Measurements from ENCODE around the gene KCTD17. TPM values are rescaled to one million over a fixed set of nuclear protein-coding genes. Genes with fewer than 3 reads are reported as not detected.

Gene KCTD17
- total RNA-seq, 1 donor from 2014 or later = 63.2 TPM

DNA sequence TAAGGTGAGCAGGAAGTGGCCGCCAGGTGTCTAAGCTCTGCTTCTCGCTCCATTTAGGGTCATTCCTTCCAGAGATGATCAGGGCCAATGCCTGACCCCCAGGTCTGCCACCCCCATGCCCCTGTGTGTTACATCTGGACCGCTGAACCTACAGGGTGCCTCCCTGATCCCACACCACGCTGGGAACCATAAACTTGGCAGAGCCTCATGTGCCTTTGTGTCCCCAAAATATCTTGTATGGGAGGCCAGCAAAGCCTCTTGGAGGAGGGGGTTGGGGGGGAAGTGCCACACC, 36.0 kb upstream of the KCTD17 start:
- Mint-ChIP-seq H3K27ac (no peak overlapping the region), H3K9me3 (no peaks in the 10 kb centered on the region)

DNA sequence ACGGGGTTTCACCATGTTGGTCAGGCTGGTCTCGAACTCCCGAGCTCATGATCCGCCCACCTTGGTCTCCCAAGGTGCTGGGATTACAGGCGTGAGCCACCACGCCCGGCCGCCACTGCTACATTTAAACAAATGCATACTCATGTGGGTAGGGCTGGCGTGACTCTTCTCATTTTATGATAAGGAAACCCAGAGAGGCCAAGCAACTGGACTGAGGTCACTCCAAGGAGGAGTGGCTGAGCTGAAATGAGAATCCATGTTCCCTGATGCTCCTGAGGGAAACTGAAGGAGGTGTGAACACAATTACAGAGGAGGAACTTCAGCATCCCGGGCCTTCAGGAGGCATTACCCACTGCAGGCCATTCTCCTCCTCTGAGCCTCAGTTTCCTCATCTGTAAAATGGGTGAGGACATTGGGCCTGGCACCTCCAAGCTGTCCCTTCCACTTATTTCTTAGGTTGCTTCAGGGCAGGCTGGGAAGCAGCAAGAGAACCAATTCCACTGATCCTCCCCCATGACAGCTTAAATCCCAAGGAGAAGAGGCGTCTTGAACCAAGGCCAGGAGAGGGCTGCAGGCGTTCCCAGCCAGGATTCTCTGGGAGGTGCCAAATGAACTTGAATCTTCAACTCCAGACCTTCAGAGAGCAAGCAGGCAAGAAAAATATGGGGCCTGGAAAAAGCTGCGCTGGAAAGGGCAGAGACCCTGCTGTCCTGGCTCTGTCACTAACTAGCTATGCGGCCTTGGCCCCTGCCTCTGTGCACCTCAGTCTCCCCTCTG, 35.2 kb upstream of the KCTD17 start:
- Mint-ChIP-seq H3K4me1 (peaks cover 12% of the 10 kb centered on the region), H3K27ac (no peak overlapping the region), H3K27me3 (peaks cover 2% of the 10 kb centered on the region), H3K9me3 (no peaks in the 10 kb centered on the region), H3K4me3 (no peak overlapping the region), H3K36me3 (ENCODE audit: low read depth) (no peaks in the 10 kb centered on the region)
- intact Hi-C loops (cut with micrococcal nuclease) = no loop called here
- no peak for DNase-seq

More for the DNA sequence above, 36.0 kb upstream of the KCTD17 start:
- peaks cover 8% of the 10 kb centered on the region for H3K4me1 Mint-ChIP-seq
- intact Hi-C loops (cut with micrococcal nuclease) = no loop called here
- no peak overlapping the region for H3K4me3 Mint-ChIP-seq
- no peak for DNase-seq
- H3K27me3 Mint-ChIP-seq = peaks cover 2% of the 10 kb centered on the region
- H3K36me3 Mint-ChIP-seq (ENCODE audit: low read depth) = no peaks in the 10 kb centered on the region

DNA sequence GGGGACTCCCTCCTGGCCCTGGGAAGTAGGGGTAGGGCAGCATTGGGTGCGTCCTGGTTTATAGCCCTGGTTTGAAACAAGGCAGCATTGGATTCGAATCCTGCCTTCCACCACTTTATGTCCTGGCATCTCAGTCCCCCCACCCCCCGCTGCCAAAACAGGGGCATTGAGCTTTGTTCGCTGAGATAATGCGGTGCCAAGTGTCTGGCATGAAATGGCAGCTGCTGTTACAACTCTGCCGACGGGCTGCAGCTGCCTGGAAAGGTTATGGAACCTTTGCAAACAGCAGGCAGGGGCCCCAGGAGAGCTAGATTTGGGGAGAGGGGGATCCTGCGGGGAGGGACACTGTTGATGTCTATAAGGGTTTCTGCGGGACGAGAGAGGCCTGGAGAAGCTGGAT, 34.2 kb upstream of the KCTD17 start:
- intact Hi-C loops (cut with micrococcal nuclease) = no loop called here
- no peaks in the 10 kb centered on the region for H3K36me3 Mint-ChIP-seq (ENCODE audit: low read depth)
- H3K27me3 Mint-ChIP-seq = peaks cover 2% of the 10 kb centered on the region
- H3K27ac Mint-ChIP-seq = no peak overlapping the region
- peaks cover 16% of the 10 kb centered on the region for H3K4me1 Mint-ChIP-seq
- no peaks in the 10 kb centered on the region for H3K9me3 Mint-ChIP-seq
- no peak overlapping the region for H3K4me3 Mint-ChIP-seq
- no peak for DNase-seq

DNA sequence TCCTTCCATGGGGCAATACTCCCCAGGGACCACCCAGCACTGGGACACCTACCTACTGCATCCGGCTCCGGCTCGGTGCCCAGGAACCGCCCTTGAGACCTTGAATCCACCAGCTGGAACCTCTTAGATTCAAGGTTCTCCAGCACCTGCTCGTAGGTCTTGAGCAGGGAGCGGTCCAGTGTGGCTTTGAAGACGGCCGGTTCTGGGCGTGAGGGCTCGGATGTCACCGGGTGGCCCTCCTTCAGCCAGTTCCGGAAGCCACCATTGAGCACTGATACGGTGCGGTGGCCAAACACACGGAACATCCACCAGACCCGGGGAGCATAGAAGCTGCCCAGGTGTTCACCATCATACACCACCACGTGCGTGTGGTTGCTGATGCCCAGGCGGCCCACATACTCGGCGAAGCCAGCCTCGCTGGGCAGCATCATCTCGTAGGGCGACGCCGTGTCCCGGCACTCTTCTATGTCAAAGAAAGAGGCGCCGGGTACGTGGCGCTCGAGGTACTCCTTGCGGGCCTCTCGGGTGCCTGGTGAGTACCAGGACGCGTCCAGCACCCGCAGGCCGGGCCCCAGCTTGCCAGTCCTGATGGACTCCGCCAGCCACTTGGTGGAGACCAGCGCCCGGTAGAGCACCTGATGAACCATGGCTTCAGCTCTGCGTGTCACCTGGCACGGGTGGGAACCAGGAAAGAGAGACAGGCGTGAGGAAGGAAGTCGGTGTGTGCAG, 33.3 kb upstream of the KCTD17 start:
- Mint-ChIP-seq H3K4me1 (peaks cover 16% of the 10 kb centered on the region), H3K27ac (peak overlapping the region; percentile 72), H3K4me3 (peak overlapping the region; percentile 82), H3K9me3 (no peaks in the 10 kb centered on the region), H3K36me3 (ENCODE audit: low read depth) (no peaks in the 10 kb centered on the region), H3K27me3 (peaks cover 2% of the 10 kb centered on the region)
- no peak for DNase-seq
- intact Hi-C loops (cut with micrococcal nuclease) = no loop called here

DNA sequence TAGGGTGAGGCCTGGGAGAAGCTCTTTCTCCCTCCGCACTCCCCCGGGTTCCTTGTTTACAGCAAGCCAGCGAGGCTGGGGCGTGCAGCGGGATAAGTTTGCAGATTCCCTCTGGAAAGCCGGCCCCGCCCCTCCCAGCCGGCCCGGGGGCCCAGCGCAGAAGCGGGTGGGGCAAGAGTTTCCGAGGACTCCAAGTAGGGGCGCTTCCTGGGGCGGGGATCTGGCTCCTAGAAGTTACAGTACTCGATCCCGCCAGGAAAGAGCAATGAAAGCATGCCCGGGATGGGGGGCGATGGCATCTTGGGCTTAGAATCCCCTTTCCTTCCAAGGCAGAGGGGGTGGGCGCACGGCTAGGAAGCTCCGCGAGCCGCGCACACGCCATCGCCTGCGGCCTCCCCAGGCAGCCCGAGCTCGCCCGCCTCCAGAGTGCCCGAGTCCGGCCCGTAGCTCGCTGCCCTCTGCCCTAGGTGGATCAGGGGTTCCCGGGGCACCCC, 32.7 kb upstream of the KCTD17 start:
- Mint-ChIP-seq H3K4me3 (peak overlapping the region; percentile 82), H3K27ac (peak overlapping the region; percentile 72), H3K4me1 (peaks cover 16% of the 10 kb centered on the region), H3K9me3 (no peaks in the 10 kb centered on the region), H3K27me3 (peaks cover 2% of the 10 kb centered on the region), H3K36me3 (ENCODE audit: low read depth) (no peaks in the 10 kb centered on the region)
- DNase-seq = peak; percentile 60
- intact Hi-C loops (cut with micrococcal nuclease) = no loop called here

DNA sequence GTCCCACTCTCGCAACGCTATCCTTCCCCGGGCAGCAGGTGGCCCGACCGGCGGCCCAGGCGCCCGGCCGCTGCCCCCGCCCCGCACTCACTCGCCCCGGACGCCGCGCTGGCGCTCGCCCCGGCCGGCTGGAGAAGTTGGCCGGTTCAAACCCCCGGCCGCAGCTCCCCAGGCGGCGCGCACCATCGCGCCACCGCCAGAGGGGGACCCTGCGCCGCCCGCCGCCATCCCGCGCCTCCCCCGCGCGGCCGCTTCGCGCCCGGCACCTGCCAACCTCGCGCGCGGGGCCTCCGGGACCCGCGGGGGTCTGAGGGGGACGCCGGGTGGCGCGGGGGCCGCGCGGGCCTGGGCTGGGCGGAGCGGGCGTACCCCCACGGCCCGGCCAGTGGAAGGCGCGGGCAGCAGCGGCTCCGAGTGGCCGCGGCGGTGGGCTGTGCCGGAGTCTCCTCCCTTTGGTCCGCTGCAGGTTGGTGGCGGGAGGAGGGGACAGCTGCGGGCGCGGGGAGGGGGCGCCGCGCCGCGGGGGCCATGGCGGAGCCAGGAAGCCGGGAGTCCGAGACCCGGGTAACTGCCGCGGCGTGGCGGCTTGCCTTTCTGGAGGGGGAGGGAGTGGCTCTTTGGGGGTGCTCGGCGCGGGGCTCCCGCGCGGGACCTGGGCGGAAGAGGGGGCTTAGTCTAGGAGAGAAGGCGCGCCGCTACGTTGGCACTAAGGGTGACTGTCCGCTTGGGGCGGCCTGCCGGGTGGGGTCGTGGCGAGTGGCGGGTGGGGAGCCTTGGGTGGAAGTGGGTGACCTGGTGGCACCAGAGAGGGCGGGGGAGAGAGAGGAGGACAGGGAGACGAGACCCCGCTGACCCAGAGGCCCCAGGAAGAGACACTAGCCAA, 32.0 kb upstream of the KCTD17 start, which contains the start of the genes MPST and TST:
Gene MPST, plus strand, starts transcription at position 434 of the 883 bp plus-strand sequence. Its CDS starts 95 bp downstream, at position 529.
Gene TST, minus strand, starts transcription at position 139 of the 883 bp plus-strand sequence. CDS start 715 bp downstream, outside the sequence.
- intact Hi-C loops (cut with micrococcal nuclease) = no loop called here
- H3K4me3 Mint-ChIP-seq = peak within 1 kb of the TSS; percentile 93
- peak within 1 kb of the TSS; percentile 89 for H3K27ac Mint-ChIP-seq

DNA sequence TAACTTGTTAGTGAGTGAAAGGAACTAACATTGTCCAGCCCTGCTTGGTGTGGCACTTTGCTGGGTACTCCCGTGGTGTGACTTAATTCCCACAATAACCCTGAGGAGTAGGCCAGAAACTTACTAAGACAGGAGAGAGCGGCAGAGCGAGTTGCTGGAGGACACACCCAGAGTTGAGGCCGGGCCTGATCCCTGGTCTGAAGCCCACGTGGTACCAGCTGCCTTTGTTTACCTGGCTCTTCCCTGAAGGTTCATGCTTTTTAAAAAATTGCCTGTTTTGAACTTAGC, 31.4 kb upstream of the KCTD17 start:
- Mint-ChIP-seq H3K4me1 (peaks cover 16% of the 10 kb centered on the region), H3K4me3 (peak overlapping the region; percentile 93), H3K36me3 (ENCODE audit: low read depth) (peaks cover 4% of the 10 kb centered on the region), H3K27me3 (peaks cover 2% of the 10 kb centered on the region), H3K27ac (peak overlapping the region; percentile 89), H3K9me3 (no peaks in the 10 kb centered on the region)
- no peak for DNase-seq
- intact Hi-C loops (cut with micrococcal nuclease) = no loop called here

More for the DNA sequence above, 32.0 kb upstream of the KCTD17 start, which contains the start of the genes MPST and TST:
- Mint-ChIP-seq H3K4me1 (peaks cover 16% of the 10 kb centered on the region), H3K9me3 (no peaks in the 10 kb centered on the region), H3K36me3 (ENCODE audit: low read depth) (no peaks in the 10 kb centered on the region), H3K27me3 (peaks cover 2% of the 10 kb centered on the region)
- DNase-seq = peak; percentile 87

DNA sequence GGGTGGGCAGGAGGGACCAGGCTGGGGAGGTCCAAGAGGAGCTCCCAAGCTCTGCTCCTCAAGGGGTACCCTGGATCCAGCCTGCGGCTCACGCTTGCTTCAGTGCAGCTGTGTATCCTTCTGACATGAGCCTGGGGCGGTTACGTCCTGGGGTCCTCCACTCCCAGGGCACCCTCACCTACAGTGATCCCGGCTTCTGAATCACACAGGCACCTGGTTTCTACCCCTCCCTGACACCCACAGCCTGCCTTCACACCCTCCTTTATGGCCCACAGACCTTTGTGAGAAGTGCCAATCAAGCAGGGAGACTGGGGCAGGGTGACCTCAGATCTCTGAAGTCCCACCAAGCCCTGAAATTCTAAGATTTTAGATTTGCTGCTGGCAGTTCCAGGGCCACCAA, 30.5 kb upstream of the KCTD17 start:
- Mint-ChIP-seq H3K27ac (no peak overlapping the region), H3K4me1 (peaks cover 16% of the 10 kb centered on the region), H3K9me3 (no peaks in the 10 kb centered on the region), H3K36me3 (ENCODE audit: low read depth) (peaks cover 4% of the 10 kb centered on the region), H3K27me3 (no peaks in the 10 kb centered on the region), H3K4me3 (no peak overlapping the region)
- intact Hi-C loops (cut with micrococcal nuclease) = no loop called here
- no peak for DNase-seq

DNA sequence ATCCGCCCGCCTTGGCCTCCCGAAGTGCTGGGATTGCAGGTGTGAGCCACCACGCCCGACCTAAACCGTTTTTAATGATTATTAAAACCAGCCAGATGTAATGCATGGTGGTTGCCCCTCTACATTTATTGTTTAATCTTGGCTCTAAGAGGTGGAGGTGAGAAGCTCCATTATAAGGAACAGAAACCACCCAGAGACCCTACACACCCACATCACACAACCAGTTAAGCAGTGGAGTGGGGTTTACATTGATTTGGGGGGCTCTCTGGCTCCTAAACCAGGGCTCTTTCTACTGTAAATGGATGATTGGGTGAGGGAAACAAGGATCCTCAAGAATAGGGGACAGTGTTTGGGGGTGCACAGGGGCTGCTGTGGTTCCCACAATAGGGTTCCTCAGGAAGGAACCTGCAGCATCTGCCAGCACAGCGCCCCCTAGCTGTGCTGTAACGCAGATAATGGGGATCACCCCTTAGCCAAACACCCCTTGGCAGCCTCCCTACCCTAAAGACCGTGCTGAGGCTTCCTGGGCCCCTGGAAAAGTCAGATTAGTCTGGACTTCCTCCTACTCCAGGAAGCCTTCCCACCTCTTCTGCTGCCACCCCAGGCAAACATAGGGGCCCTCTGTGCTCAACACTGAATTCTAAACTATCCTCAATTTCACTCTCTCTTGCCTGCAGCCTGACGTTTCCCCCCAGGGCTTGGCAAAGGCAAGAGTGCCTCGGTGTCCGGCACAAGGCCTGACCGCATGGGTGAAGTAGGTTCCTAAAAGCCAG, 29.6 kb upstream of the KCTD17 start:
- H3K27me3 Mint-ChIP-seq = no peaks in the 10 kb centered on the region
- DNase-seq = peak; percentile 89
- H3K9me3 Mint-ChIP-seq = no peaks in the 10 kb centered on the region
- intact Hi-C loops (cut with micrococcal nuclease) = no loop called here
- peak overlapping the region; percentile 72 for H3K27ac Mint-ChIP-seq
- H3K4me3 Mint-ChIP-seq = peak overlapping the region; percentile 69
- H3K36me3 Mint-ChIP-seq (ENCODE audit: low read depth) = peaks cover 6% of the 10 kb centered on the region
- peaks cover 16% of the 10 kb centered on the region for H3K4me1 Mint-ChIP-seq

DNA sequence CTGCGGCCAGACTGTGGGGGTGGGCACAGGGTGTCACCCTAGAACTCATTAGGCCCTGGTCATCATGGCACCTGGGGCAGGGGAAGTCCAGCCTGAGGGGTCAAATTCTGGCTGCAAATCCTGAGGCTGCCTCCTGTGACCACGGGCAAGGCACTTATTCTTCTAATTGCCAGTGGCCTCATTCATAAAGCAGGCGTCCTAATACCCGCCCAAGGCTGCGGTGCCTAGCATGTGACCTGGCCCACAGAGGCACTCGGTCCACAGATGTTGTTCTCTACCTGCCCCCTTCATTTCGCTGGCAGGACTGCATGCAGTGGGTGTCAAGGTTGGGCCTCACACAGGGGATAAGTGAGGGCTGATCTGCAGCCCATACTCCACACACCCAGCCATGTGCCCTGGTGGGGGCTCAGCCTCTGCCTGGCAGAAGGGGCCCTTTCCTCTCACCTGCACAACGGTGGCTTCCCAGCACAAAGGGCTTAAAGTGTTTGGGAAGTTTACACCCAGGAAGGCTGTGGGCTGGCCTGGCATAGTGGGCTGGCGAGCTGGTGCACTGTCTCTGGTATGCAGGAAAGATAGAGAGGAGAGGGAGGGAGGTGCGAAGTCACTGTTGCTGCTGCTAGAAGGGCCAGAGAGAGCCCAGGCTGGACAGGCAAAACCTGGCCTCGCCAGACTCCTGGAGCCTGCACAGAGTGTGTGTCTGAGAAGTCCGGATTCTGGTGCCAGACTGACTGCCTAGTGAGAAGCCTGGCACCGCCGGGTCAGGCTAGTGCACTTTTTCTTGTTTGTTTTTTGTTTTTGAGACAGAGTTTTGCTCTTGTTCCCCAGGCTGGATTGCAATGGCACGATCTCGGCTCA, 28.8 kb upstream of the KCTD17 start:
- Mint-ChIP-seq H3K9me3 (no peaks in the 10 kb centered on the region), H3K4me3 (no peak overlapping the region), H3K27ac (no peak overlapping the region), H3K27me3 (no peaks in the 10 kb centered on the region), H3K36me3 (ENCODE audit: low read depth) (peaks cover 6% of the 10 kb centered on the region), H3K4me1 (peaks cover 16% of the 10 kb centered on the region)
- intact Hi-C loops (cut with micrococcal nuclease) = no loop called here
- no peak for DNase-seq

DNA sequence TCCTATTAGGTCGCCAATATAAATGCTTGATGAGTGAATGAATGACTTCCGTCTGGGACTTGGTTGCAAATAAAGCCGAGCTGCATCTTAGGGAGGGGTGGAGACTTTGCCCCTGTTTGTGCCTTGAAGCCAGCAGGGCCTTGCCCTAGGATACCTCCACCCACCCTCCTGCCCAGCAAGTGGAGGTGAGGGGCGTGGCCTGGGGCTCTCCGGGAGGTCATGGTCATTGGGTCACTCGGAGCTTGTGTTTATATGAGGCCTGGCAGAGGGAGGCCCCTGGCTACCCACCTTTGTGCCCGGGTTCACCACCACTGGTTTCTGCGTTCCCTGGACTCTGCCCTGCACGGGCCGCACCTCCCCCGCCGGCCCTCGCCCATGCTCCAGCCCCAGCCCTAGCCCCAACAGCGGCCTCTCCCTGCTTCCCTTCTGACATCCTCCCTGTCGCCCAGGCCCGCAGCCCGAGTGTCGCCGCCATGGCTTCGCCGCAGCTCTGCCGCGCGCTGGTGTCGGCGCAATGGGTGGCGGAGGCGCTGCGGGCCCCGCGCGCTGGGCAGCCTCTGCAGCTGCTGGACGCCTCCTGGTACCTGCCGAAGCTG, 27.7 kb upstream of the KCTD17 start:
- no peaks in the 10 kb centered on the region for H3K27me3 Mint-ChIP-seq
- DNase-seq = no peak
- H3K27ac Mint-ChIP-seq = no peak overlapping the region
- H3K9me3 Mint-ChIP-seq = no peaks in the 10 kb centered on the region
- intact Hi-C loops (cut with micrococcal nuclease) = no loop called here
- H3K4me1 Mint-ChIP-seq = peaks cover 14% of the 10 kb centered on the region
- peaks cover 6% of the 10 kb centered on the region for H3K36me3 Mint-ChIP-seq (ENCODE audit: low read depth)
- no peak overlapping the region for H3K4me3 Mint-ChIP-seq

Data from activated CD4-positive, alpha-beta T cell treated with anti-CD3 and anti-CD28 coated beads, Interleukin-2, amount 10 ng/mL, durations not matched to agents 24 days and 14 days (primary cell).